ENCODE measurements around the gene SMCR8. TPM values are rescaled to one million over a fixed set of nuclear protein-coding genes. Genes with fewer than 3 reads are reported as not detected.

SMCR8 gene
- total RNA-seq, 4 donors from 2014 or later: 11.4 to 21.4 (median 14.3) TPM

DNA sequence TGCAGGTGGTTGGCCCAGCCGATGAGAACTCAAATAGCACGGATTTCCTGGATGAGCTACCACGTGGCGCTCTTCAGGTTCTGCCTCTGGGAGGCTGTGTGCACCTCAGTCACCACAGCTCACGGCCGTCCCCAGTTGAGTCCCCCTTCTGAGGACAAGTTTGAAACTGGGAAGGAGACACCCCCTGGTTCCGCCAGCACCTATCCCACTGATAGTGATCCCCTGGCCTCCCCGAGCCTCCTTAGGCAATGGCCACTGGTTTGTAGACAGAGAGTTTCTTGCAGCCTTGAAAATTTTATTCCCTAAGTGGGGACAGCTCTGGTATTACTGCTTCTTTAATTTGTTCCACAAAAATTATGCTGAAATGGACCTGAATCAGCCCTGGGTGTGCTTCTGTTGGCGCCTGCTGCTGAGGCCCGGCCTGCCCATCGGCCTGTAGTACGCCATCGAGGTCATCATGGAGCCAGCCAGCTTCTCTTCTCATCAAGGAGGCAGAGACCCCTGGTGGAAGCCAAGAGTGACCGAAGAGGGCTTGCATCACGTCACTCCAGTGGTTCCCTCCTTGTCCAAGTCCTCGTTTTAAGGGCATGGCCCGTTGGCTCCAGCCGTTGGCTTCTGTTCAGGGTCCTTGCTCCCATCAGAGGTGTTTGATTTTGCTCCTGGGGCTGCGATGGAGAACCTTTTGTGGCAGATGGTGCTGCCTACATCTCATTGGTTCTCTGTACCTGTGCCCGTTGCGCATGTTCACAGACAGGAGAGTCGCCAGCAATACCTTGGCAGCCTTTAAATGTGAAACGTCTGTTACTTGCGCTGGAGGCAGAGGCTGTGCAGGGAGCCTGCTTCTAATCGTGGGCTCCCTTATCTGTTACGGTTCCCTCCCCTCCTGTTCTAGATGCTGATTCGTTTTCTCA is 9.3 kb downstream of the SMCR8 start:
- ATAC-seq (ENCODE audit: low FRiP score) (no peak), DNase-seq (ENCODE audit: low spot score) (no peak)
- TF ChIP-seq, protein P1, sequence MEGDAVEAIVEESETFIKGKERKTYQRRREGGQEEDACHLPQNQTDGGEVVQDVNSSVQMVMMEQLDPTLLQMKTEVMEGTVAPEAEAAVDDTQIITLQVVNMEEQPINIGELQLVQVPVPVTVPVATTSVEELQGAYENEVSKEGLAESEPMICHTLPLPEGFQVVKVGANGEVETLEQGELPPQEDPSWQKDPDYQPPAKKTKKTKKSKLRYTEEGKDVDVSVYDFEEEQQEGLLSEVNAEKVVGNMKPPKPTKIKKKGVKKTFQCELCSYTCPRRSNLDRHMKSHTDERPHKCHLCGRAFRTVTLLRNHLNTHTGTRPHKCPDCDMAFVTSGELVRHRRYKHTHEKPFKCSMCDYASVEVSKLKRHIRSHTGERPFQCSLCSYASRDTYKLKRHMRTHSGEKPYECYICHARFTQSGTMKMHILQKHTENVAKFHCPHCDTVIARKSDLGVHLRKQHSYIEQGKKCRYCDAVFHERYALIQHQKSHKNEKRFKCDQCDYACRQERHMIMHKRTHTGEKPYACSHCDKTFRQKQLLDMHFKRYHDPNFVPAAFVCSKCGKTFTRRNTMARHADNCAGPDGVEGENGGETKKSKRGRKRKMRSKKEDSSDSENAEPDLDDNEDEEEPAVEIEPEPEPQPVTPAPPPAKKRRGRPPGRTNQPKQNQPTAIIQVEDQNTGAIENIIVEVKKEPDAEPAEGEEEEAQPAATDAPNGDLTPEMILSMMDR (IDR thresholded peaks at IDR 0.05): no peak

DNA sequence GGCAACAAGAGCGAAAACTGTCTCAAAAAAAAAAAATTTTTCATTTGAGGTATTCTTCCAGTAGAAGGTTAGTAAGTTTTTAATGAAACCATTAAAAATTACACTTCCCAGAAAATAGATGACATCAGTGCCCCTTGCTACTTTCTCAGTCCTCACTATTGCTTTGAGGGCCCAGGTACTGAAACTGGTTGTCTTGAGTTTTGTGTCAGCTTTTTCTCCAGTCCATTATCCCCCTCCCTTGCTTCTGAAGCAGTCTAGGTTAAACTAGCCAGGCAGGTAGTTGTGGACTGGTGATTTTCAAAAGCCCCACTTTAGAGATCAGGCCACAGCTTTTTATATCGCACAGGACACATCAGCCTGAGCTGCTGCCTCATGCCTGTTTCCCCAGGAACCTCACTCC is 10.9 kb downstream of the SMCR8 start:
- TF ChIP-seq, protein P1 (IDR thresholded peaks at IDR 0.05): no peak
- ATAC-seq (ENCODE audit: low FRiP score) (no peak), DNase-seq (ENCODE audit: low spot score) (no peak)

DNA sequence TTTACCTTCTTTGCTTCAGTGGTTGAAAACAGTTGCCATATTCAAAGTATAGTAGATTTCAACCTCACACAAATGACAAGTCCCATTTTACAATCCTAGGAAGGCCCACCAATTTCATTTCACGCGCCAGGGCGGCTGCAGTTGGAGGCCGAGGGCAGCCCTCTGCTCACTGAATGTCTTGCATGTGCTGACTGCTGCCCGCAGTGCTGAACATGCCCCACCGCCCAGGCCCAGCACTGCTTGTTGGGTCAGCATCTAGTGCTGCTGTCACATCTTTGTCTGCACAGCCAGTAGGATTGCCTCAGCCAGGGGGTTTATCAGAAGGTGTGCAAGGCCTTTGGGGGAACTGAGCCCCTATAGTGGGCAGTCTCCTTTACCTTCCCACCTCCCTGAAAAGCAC is 11.5 kb downstream of the SMCR8 start:
- DNase-seq (ENCODE audit: low spot score) (no peak), ATAC-seq (ENCODE audit: low FRiP score) (no peak)
- TF ChIP-seq, protein P1 (IDR thresholded peaks at IDR 0.05): no peak

DNA sequence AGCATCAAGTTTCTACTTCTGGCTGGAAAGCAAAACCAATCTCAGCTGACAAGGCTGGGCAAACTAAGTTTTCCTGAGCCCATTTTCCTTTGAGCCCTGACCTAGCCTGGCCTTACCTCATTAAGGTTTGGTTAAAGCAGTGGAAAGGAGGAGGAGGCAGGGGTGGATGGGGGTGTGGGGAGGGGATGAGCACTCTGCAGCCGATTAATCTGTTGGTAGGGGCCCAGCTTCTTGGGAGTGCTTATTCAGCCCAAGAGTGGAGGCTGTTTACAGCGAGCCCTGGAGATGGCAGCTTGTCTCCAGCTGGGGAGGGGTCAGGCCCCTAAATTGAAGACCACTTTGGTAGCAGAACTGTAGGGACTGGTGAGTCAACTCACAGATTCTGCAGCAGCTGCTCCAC is 12.0 kb downstream of the SMCR8 start:
- DNase-seq (ENCODE audit: low spot score): no peak
- TF ChIP-seq, protein P1 (IDR thresholded peaks at IDR 0.05): no peak
- ATAC-seq (ENCODE audit: low FRiP score): no peak

DNA sequence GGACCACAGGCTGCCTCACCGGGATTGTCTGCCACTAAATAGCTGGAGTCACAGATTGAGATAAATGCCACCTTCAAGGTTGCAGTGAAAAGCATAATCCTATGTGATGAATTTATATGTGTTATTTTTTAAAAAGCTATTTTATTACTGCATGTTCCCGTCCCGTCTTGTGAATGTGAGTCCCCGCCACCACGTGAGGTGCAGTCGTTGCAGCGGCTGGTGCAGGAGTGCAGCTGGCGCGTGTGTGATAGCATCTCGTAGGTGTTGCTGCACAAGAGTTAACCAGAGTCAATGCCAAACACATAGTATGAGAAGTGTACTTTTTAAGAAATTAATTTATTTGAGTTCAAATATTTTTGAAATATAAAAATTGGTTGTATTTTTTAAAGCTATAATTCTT is 12.5 kb downstream of the SMCR8 start:
- DNase-seq (ENCODE audit: low spot score): no peak
- ATAC-seq (ENCODE audit: low FRiP score): no peak
- TF ChIP-seq, protein P1 (IDR thresholded peaks at IDR 0.05): no peak

DNA sequence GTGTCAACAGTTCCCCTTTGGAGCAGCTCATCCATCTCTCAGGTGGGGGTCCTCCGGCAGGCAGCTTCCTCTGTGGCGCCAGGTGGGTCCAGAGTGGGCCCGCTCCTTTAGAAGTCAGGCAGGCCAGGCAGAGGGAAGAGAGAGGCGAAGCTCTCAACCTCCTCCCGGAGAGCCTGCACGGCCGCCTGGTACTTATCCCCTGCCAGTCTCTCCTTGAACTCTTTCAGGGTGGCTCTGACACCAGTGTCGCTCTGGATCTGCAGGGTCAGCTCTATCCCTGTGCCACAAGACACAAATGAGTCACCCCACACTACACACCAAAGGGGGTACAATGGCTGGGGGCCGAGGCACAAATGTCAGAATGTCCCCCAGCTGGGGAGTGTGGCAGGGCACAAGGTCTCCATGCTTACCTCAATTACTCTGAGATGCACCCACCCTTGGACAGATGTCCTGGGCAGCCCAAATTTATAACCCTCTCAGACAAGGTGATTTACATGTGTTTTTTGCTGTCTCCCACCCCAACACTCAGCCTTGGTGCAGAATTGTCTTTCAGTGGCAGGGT is 13.6 kb downstream of the SMCR8 start:
- DNase-seq (ENCODE audit: low spot score) (no peak), ATAC-seq (ENCODE audit: low FRiP score) (no peak)
- TF ChIP-seq, protein P1 (IDR thresholded peaks at IDR 0.05): no peak

DNA sequence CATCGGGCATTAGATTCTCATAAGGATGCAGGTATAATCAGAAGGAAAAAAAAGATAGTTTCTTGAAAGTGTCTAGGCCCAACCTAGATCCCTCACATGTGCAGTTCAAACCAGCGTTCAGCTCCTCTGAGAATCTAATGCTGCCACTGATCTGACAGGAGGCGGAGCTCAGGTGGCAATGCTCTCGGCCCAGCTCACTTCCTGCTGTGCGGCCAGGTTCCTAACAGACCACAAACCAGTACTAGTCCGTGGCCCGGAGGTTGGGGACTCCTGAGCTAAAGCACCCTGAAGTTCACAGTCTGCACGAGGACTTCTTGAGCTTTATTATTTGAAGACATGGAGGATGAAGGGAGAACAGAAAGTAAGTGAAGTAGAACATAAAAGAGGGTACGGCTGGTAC is 16.8 kb downstream of the SMCR8 start:
- no peak for DNase-seq (ENCODE audit: low spot score)
- TF ChIP-seq, protein P1 (IDR thresholded peaks at IDR 0.05): no peak
- ATAC-seq (ENCODE audit: low FRiP score): no peak

Measured in omental fat pad (tissue), 4 donors.